GM13976 (cell line): ENCODE data around the gene CSNK1D.

Experiments used
- DNase-seq: peaks from one replicate; pipeline ENCODE4 v3.0.0; 2012; ENCODE audit warnings: low spot score
- CTCF ChIP-seq: IDR thresholded peaks from 2 replicates; pipeline ENCODE4 v1.5.1; 2012; ENCODE audit warnings: borderline replicate concordance, mild to moderate bottlenecking; ENCODE audit not compliant: insufficient read depth; ENCODE audit errors: extremely low read depth, missing control alignments, control extremely low read depth
- in situ Hi-C: fragments of 300-500 bp; cut with MboI; formaldehyde crosslinking; loops from one replicate; pipeline ENCODE4 v1.12.0; 2022; ENCODE audit warnings: low sequenced_read_pairs, mixed read lengths, inconsistent platforms; ENCODE audit not compliant: unreplicated experiment

The CSNK1D gene

GRCh38 chr17:82278308-82278707 is 4.8 kb upstream of the CSNK1D start:
- TF ChIP-seq CTCF = no peak
- in situ Hi-C loops = no loop called here
- DNase-seq = no peak

GRCh38 chr17:82277851-82278250 is 4.4 kb upstream of the CSNK1D start:
- in situ Hi-C loops = no loop called here
- TF ChIP-seq CTCF = no peak
- no peak for DNase-seq

- in situ Hi-C loops = no loop called here
- no peak for TF ChIP-seq CTCF
These were observed 3.4 kb upstream of the CSNK1D start for GRCh38 chr17:82276938-82277337.

GRCh38 chr17:82275326-82275725 is 1.8 kb upstream of the CSNK1D start:
- in situ Hi-C loops = no loop called here
- no peak for TF ChIP-seq CTCF
- DNase-seq = no peak

More at GRCh38 chr17:82276938-82277337, 3.4 kb upstream of the CSNK1D start:
- DNase-seq = no peak

GRCh38 chr17:82274134-82275020 is 877 bp upstream of the CSNK1D start:
- TF ChIP-seq CTCF = no peak
- in situ Hi-C loops = no loop called here
- no peak for DNase-seq

- in situ Hi-C loops = no loop called here
- TF ChIP-seq CTCF = no peak
- peak; percentile 76 for DNase-seq
These were observed 789 bp downstream of the CSNK1D start for GRCh38 chr17:82272495-82273326.
